PFSK-1 (cell line): ENCODE measurements around the gene ASIC2.

Experiments
- POLR2AphosphoS5 ChIP-seq: IDR thresholded peaks from 2 replicates; pipeline ENCODE4 v1.6.1; 2012; ENCODE audit warnings: low read depth, mild to moderate bottlenecking, control low read depth, low read length, moderate library complexity
- TAF1 ChIP-seq: IDR thresholded peaks from 2 replicates; pipeline ENCODE4 v1.6.1; 2012; ENCODE audit warnings: low read length, control low read depth, borderline replicate concordance; ENCODE audit not compliant: insufficient read depth
- TF ChIP-seq, protein P1 (sequence below), 2 experiments: IDR thresholded peaks; 2 replicates each; pipeline versions ENCODE4 v1.6.1 to v1.8.0; 2011 to 2012; ENCODE audit warnings: low read depth in 2 of 2, low read length in 2 of 2, control low read depth in 1 of 2, inconsistent platforms in 1 of 2, mild to moderate bottlenecking in 1 of 2, moderate library complexity in 1 of 2; ENCODE audit not compliant: insufficient read depth in 1 of 2

DNA sequence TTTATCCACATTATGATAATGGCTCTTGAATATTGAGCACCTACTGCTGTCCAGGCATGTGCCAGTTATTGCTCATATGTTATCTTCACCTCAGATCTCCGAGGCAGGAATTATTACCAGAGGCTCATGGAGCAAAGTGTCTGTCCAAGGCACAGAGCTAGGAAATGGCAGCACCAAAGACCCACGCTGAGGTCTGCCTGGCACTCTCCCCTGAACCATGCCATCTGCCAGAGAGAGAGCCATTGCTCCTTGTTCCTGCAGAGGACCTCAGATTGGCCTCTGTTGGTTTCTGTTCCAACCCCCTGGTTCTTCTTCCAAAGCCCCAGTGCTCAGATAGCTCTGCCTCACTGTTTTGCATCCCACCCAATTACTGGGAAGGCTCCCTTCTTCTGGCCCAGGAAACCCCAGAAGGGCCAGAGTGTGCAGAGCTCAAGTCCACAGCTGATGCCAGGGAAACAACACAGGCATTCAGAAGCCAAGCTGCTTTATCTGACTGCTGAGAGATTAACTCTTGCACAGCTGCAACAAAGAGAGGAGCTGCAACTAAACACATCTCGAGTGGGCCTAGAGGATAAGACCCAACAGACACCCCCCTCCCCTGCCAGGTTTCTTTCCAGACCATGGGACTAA, 5.9 kb downstream of the ASIC2 start:
- TF ChIP-seq TAF1 (no peak), POLR2AphosphoS5 (no peak)
- TF ChIP-seq, protein P1, sequence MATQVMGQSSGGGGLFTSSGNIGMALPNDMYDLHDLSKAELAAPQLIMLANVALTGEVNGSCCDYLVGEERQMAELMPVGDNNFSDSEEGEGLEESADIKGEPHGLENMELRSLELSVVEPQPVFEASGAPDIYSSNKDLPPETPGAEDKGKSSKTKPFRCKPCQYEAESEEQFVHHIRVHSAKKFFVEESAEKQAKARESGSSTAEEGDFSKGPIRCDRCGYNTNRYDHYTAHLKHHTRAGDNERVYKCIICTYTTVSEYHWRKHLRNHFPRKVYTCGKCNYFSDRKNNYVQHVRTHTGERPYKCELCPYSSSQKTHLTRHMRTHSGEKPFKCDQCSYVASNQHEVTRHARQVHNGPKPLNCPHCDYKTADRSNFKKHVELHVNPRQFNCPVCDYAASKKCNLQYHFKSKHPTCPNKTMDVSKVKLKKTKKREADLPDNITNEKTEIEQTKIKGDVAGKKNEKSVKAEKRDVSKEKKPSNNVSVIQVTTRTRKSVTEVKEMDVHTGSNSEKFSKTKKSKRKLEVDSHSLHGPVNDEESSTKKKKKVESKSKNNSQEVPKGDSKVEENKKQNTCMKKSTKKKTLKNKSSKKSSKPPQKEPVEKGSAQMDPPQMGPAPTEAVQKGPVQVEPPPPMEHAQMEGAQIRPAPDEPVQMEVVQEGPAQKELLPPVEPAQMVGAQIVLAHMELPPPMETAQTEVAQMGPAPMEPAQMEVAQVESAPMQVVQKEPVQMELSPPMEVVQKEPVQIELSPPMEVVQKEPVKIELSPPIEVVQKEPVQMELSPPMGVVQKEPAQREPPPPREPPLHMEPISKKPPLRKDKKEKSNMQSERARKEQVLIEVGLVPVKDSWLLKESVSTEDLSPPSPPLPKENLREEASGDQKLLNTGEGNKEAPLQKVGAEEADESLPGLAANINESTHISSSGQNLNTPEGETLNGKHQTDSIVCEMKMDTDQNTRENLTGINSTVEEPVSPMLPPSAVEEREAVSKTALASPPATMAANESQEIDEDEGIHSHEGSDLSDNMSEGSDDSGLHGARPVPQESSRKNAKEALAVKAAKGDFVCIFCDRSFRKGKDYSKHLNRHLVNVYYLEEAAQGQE (IDR thresholded peaks at IDR 0.05; ENCODE audit: insufficient read depth in 1 of 2, low read depth in 2 of 2, low read length in 2 of 2): no peak
